Measurements from ENCODE around the gene NTM. TPM values are rescaled to one million over a fixed set of nuclear protein-coding genes. Genes with fewer than 3 reads are reported as not detected.

Gene NTM
- total and polyA plus RNA-seq, 12 donors: 0.43 to 3.0 (median 1.3) TPM

DNA sequence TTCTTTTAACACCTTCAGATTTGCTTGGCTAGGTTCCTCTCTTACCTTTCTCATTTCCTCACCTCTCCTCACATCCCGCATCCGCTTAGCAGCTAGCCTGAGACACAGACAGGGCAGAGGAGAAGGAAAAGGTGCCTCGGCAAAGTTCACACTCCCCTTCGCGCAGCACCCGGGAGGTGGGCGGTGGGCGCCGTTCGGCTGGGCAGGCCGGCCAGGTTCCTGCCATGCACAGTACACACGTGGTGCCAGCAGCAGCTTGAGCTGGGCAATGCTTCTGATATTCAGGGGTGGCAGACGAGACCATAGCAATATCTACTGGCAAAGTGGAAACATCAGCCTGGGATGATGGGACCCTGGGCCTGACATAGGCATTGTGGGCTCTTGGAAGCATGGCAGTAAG, 3.3 kb downstream of the NTM start:
- H3K27ac ChIP-seq: no peak overlapping the region
- H3K9me3 ChIP-seq: no peaks in the 10 kb centered on the region
- H3K4me1 ChIP-seq: peaks cover 0 to 15% (median 7%) of the 10 kb centered on the region in 9 donors
- TF ChIP-seq, protein P1, sequence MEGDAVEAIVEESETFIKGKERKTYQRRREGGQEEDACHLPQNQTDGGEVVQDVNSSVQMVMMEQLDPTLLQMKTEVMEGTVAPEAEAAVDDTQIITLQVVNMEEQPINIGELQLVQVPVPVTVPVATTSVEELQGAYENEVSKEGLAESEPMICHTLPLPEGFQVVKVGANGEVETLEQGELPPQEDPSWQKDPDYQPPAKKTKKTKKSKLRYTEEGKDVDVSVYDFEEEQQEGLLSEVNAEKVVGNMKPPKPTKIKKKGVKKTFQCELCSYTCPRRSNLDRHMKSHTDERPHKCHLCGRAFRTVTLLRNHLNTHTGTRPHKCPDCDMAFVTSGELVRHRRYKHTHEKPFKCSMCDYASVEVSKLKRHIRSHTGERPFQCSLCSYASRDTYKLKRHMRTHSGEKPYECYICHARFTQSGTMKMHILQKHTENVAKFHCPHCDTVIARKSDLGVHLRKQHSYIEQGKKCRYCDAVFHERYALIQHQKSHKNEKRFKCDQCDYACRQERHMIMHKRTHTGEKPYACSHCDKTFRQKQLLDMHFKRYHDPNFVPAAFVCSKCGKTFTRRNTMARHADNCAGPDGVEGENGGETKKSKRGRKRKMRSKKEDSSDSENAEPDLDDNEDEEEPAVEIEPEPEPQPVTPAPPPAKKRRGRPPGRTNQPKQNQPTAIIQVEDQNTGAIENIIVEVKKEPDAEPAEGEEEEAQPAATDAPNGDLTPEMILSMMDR (IDR thresholded peaks at IDR 0.05): no peak
- WGBS, 2 donors: 75 to 76% methylated on average over 13 of the region's 13 CpGs
- no peak for ATAC-seq
- DNase-seq: no peak
- no peak overlapping the region for H3K4me3 ChIP-seq
- H3K36me3 ChIP-seq: no peaks in the 10 kb centered on the region
- H3K27me3 ChIP-seq: peaks cover 5 to 72% (median 41%) of the 10 kb centered on the region in 7 donors
- intact Hi-C loops (cut with DNase I): no loop called here

DNA sequence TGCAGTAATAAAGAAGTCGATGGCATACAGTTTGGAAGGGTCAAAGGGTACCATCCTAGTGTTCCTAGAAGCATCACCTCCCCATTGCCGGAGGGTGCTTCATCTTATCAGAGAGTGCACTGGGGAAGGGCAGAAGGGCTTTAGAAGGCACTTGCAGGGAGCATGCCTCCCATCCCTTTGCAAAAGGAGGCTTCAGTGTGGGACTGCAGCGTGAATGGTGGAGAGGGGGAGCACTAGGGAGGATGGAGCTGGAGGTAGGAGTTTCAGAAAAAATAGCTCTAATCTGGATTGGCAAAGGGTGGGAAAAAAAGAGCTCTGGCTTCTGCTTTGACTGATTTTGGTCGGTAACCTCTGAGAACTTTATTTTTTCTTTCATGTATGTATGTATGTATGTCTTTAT, 5.0 kb downstream of the NTM start:
- DNase-seq (no peak), ATAC-seq (no peak)
- 35 to 43% methylated on average over 4 of the region's 4 CpGs for WGBS, 2 donors
- H3K36me3 ChIP-seq: no peaks in the 10 kb centered on the region
- H3K27me3 ChIP-seq: peaks cover 5 to 88% (median 41%) of the 10 kb centered on the region in 7 donors
- H3K27ac ChIP-seq: no peak overlapping the region
- peaks cover 0 to 15% (median 7%) of the 10 kb centered on the region in 9 donors for H3K4me1 ChIP-seq
- intact Hi-C loops (cut with DNase I): no loop called here
- H3K9me3 ChIP-seq: no peaks in the 10 kb centered on the region
- TF ChIP-seq, protein P1 (IDR thresholded peaks at IDR 0.05): no peak
- H3K4me3 ChIP-seq: no peak overlapping the region

DNA sequence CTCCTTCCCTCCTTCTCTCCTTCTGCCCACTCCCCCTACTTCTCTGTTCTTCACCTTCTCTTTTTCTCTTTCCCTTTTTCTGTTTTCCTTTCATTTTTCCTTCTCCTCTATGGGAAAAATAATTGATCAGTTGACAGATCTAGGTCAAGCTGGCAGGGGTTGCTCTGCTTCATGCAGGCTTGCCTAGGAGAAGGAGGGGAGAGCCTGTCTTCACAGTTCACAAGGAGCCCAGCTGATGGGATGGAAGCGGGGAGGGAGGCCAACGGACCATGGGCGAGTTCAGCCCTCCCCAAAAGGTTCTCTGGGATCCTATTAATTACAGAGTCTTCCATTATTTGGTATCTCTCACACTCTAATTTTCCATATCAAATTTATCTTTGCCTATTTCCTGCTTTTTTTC, 5.5 kb downstream of the NTM start:
- ATAC-seq (no peak), DNase-seq (no peak)
- 64 to 77% methylated on average over 3 of the region's 3 CpGs for WGBS, 2 donors
- Histone ChIP-seq H3K4me1 (peaks cover 0 to 11% (median 4%) of the 10 kb centered on the region in 9 donors), H3K4me3 (no peak overlapping the region), H3K36me3 (no peaks in the 10 kb centered on the region), H3K27ac (no peak overlapping the region), H3K9me3 (no peaks in the 10 kb centered on the region), H3K27me3 (peaks cover 5 to 88% (median 43%) of the 10 kb centered on the region in 7 donors)
- TF ChIP-seq, protein P1 (IDR thresholded peaks at IDR 0.05): no peak
- intact Hi-C loops (cut with DNase I): no loop called here

DNA sequence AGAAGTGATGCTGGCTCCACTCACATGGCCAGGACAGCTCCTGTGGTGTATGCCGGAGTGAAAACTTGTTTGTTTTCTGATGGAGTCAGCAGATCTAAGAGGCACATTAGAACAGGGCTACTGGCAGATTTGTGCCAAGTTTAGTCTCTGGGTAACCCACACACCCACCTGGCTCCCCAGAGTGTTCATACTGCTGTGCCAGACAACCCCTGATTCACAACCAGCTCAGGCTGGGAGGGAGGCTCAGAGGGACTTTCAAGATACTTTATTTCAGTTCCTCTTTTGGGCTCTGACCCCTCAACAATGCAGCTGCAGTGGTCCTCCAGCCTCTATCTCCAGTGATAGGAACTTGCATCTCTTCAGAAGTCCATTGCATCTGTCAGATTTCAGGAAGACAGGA, 8.5 kb downstream of the NTM start:
- Histone ChIP-seq H3K4me1 (no peaks in the 10 kb centered on the region), H3K27ac (no peak overlapping the region), H3K4me3 (no peak overlapping the region), H3K27me3 (peaks cover 0 to 84% (median 31%) of the 10 kb centered on the region in 7 donors), H3K36me3 (no peaks in the 10 kb centered on the region), H3K9me3 (no peaks in the 10 kb centered on the region)
- DNase-seq (no peak), ATAC-seq (no peak)
- intact Hi-C loops (cut with DNase I): no loop called here
- WGBS, 2 donors: 70 to 83% methylated on average over 1 of the region's 1 CpG
- TF ChIP-seq, protein P1 (IDR thresholded peaks at IDR 0.05): no peak
